Type B pancreatic cell (in vitro differentiated cells): ENCODE measurements around the gene PDE9A. TPM values are rescaled to one million over a fixed set of nuclear protein-coding genes. Genes with fewer than 3 reads are reported as not detected.

Experiments
- DNase-seq: peaks from one replicate; pipeline ENCODE4 v3.0.0; 2021; ENCODE audit warnings: mixed read lengths; ENCODE audit not compliant: unreplicated experiment; ENCODE audit errors: extremely low spot score
- H3K27ac Mint-ChIP-seq: 2 replicates; pipeline ENCODE4 v1.8.0; 2021; ENCODE audit warnings: mild to moderate bottlenecking, mixed read lengths
- H3K27me3 Mint-ChIP-seq: 2 replicates; pipeline ENCODE4 v1.8.0; 2021; ENCODE audit warnings: mixed read lengths
- H3K36me3 Mint-ChIP-seq: 2 replicates; pipeline ENCODE4 v1.8.0; 2021; ENCODE audit warnings: mixed read lengths
- H3K4me1 Mint-ChIP-seq: one replicate; pipeline ENCODE4 v1.8.0; 2021; ENCODE audit warnings: mixed read lengths; ENCODE audit not compliant: unreplicated experiment
- H3K4me3 Mint-ChIP-seq: 2 replicates; pipeline ENCODE4 v1.8.0; 2021; ENCODE audit warnings: mild to moderate bottlenecking, mixed read lengths
- H3K9me3 Mint-ChIP-seq: 2 replicates; pipeline ENCODE4 v1.8.0; 2021; ENCODE audit warnings: mixed read lengths
- CTCF ChIP-seq: fragments of 200-600 bp; sonication (generic); conservative IDR thresholded peaks from 2 replicates; pipeline ENCODE4 v1.5.0; 2021; ENCODE audit warnings: antibody characterized with exemption, mild to moderate bottlenecking
- total RNA-seq: library from RNA; stranded (reverse); gene quantifications from 2 replicates; pipeline ENCODE4 v1.2.1, GENCODE V29; 2021; ENCODE audit warnings: low replicate concordance

PDE9A gene
- total RNA-seq, 1 donor from 2014 or later, result 18.6 TPM

DNA sequence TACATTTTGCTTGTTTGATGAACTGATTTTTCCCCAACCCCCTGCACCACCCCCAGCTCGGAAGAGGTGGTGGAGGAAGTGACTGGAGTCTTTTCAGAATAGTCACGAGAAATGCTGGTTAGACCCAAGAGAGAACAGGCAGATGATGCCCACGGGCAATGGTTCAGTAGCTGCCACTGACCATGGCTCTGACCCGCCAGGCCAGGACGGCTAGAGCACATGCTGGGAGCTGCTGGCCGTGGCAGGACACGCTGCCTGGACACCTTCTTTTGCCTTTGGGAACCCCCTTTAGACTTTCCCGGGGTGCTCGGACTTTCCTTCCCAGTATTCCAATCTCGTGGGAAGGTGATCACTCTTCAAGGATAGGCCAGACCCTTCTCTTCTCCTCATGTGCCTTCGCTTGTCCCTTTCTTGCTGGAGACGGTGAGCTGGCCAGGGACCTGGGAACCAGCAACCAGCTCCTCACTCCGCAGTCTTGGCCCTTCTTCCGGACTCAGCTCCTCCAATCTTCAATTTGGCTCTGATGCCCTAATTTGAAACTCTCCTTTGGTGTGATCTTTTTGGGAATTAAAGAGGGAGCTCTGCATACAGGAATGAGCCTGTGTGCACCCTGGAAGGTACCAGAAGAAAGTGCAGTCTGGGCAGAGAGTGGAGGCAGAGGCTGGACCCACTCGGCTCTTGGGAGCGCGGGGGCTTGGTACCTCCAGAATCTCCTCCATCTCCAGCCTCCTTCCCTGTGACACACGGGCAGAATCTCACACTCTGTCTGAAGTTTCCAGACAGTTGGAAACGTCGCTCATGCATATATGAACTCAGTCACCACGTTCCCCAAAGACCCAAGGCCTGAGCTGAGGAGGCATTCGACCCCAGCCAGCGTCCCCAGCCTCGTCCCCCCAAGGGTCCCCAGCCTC lies 4.0 kb upstream of the PDE9A start:
- no peak for DNase-seq
- Mint-ChIP-seq H3K27ac (no peak overlapping the region), H3K4me3 (no peak overlapping the region), H3K4me1 (peaks cover 5% of the 10 kb centered on the region), H3K27me3 (peaks cover 12% of the 10 kb centered on the region), H3K36me3 (no peaks in the 10 kb centered on the region), H3K9me3 (no peaks in the 10 kb centered on the region)
- no peak for TF ChIP-seq CTCF

DNA sequence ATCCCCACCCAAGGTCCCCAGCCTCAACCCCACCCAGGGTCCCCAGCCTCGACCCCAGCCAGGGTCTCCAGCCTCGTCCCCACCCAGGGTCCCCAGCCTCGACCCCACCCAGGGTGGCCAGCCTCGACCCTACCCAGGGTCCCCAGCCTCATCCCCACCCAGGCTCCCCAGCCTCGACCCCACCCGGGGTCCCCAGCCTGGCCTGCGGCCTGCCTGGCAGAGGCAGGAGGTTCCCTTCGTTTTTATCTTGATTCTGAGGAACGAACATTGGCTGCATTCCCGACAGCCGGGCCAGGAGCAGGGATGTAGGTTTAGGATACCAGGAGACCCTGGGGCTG lies 3.4 kb upstream of the PDE9A start:
- no peak for TF ChIP-seq CTCF
- Mint-ChIP-seq H3K4me3 (no peak overlapping the region), H3K4me1 (peaks cover 10% of the 10 kb centered on the region), H3K27me3 (peaks cover 17% of the 10 kb centered on the region), H3K9me3 (no peaks in the 10 kb centered on the region), H3K36me3 (no peaks in the 10 kb centered on the region), H3K27ac (no peak overlapping the region)
- DNase-seq, result no peak

DNA sequence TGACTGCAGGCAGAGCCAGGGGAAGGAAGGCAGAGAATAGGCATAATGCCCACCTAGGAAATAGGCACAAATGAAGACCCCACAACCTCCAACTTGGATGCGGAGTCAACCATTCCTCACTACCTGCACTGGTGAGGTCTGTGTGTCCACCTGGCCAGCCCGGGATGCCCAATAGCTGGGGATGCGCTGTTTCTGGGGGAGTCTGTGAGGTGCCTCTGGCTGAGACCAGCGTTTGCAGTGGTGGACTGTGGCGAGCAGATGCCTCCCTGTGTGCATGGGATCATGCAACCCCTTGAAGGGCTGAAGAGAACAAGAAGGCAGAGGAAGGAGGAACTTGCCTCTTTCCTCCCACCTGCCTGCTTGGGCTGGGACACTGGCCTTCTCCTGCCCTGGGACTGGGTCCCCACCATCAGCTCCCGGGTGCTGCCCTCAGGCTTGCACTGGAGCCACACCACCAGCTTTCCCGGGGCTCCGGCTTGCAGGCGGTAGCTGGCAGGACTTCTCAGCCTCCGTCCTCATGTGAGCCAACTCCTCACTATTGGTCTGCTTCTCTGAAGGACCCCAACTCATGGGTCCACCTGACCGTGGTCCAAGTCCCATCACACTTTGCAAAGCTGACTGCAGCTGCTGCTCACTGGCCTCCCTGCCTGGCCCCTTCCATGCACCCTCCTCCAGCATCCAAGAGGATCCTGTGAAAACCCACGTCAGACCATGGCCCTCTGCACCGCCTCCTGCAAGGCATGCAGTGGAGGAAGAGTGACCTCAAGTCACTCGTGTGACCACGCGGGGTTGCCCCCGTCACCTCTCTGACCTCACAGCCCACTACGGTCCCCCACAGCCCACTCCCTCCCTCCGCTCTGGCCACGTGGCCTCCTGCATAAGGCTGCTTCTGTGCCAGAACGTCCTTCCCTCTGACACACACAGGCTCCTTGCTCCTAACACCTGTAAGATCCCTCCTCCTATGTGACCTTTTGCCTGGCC lies 2.7 kb upstream of the PDE9A start:
- no peak for DNase-seq
- peaks cover 20% of the 10 kb centered on the region for H3K27me3 Mint-ChIP-seq
- H3K9me3 Mint-ChIP-seq, result no peaks in the 10 kb centered on the region
- H3K36me3 Mint-ChIP-seq, result no peaks in the 10 kb centered on the region
- TF ChIP-seq CTCF, result no peak
- no peak overlapping the region for H3K27ac Mint-ChIP-seq
- peaks cover 15% of the 10 kb centered on the region for H3K4me1 Mint-ChIP-seq
- no peak overlapping the region for H3K4me3 Mint-ChIP-seq

DNA sequence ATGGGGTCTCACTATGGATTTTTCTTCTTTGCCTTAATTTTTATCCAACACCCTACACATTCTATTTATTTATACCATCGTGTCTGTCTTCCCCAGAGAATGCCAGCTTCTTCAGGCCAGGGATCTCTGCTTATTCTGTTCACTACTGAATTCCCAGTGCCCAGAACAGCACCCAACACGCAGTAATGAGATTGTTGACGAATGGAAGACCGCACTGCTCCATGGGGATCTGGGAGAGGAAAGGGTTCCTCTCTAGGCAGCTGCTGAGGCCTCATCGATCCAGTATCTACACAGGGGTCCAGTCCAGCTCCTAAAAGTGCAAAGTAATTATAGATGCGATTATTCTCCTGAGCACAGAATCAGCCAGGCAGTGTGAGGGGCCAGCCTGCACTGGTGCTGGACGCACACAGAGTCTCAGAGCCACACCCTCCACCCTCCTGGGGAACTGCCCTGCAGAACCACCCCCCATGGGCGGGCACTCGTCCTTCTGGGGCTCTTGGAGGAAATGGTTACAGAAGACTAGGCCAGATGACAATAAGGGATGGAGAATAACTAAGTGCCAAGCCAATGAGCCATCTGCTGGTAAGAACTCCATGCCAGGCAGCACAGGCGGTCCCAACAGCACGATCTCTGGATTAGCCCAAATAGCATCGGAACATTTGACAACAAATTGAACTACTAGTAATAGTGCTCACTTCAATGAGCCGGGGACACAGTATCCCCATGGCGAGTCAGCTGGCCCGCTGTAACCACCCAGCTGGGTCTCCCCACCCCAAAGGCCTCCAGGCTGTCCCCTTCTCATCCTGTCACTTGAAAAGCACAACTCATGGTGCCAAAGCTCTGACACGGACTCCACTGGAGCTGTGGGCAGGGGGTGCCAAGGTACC lies 1.7 kb upstream of the PDE9A start:
- peaks cover 20% of the 10 kb centered on the region for H3K4me1 Mint-ChIP-seq
- peaks cover 24% of the 10 kb centered on the region for H3K27me3 Mint-ChIP-seq
- H3K36me3 Mint-ChIP-seq, result no peaks in the 10 kb centered on the region
- TF ChIP-seq CTCF, result no peak
- peak overlapping the region; percentile 94 for H3K4me3 Mint-ChIP-seq
- DNase-seq, result no peak
- no peak overlapping the region for H3K27ac Mint-ChIP-seq
- H3K9me3 Mint-ChIP-seq, result no peaks in the 10 kb centered on the region
